Heart right ventricle (tissue), 16 donors: ENCODE measurements around the gene TSPAN9. TPM values are rescaled to one million over a fixed set of nuclear protein-coding genes. Genes with fewer than 3 reads are reported as not detected.

Source experiments
- ATAC-seq, 8 donors: fragments of 200-7000 bp; cut with Tn5 transposase; one replicate each; pipeline ENCODE4 v1.9.1; 2020; ENCODE audit warnings: mild to moderate bottlenecking in 8 of 8, moderate library complexity in 8 of 8, moderate number of reproducible peaks in 1 of 8
- DNase-seq, 2 donors: peaks; one replicate each; pipeline ENCODE4 v3.0.0-alpha.2; 2020
- H3K27ac ChIP-seq, 10 donors: fragments of 200-600 bp; sonication (generic) in 2 of 10; one replicate each; pipeline versions ENCODE4 v1.5.0 to v1.8.0; 2020 to 2022; ENCODE audit warnings: mild to moderate bottlenecking in 3 of 10
- H3K27me3 ChIP-seq, 7 donors: fragments of 200-600 bp; one replicate each; pipeline ENCODE4 v1.8.0; 2021 to 2022; ENCODE audit warnings: mild to moderate bottlenecking in 2 of 7
- H3K36me3 ChIP-seq, 9 donors: fragments of 200-600 bp; sonication (generic) in 1 of 9; one replicate each; pipeline versions ENCODE4 v1.5.0 to v1.8.0; 2020 to 2022; ENCODE audit warnings: mild to moderate bottlenecking in 2 of 9
- H3K4me1 ChIP-seq, 9 donors: fragments of 200-600 bp; sonication (generic) in 1 of 9; one replicate each; pipeline versions ENCODE4 v1.5.0 to v1.8.0; 2020 to 2022; ENCODE audit warnings: mild to moderate bottlenecking in 4 of 9
- H3K4me3 ChIP-seq, 10 donors: fragments of 200-600 bp; sonication (generic) in 2 of 10; one replicate each; pipeline versions ENCODE4 v1.5.0 to v1.8.0; 2020 to 2022; ENCODE audit warnings: mild to moderate bottlenecking in 7 of 10, moderate library complexity in 2 of 10
- H3K9me3 ChIP-seq, 11 donors: fragments of 200-600 bp in 10 of 11; sonication (generic) in 2 of 11; one replicate each; pipeline versions ENCODE4 v1.5.0 to v1.8.0; 2013 to 2022; ENCODE audit warnings: mild to moderate bottlenecking in 2 of 11, control low read depth in 1 of 11, moderate library complexity in 1 of 11
- CTCF ChIP-seq, 9 donors: fragments of 200-600 bp; sonication (generic) in 2 of 9; IDR thresholded peaks; one replicate each; pipeline versions ENCODE4 v1.5.0 to v1.8.0; 2021 to 2022; ENCODE audit warnings: antibody characterized with exemption in 9 of 9, mild to moderate bottlenecking in 5 of 9, moderate library complexity in 1 of 9
- WGBS, 2 donors: extraction: QIAGEN DNeasy Blood & Tissue Kit; methylation state at CpG; one replicate each; pipeline ENCODE4 v1.1.7; 2013; ENCODE audit warnings: inconsistent platforms in 1 of 2; 5-methylcytosine and 5-hydroxymethylcytosine counted together
- intact Hi-C, 10 donors: fragments of 100-400 bp; cut with DNase I; formaldehyde crosslinking; loops; one replicate each; pipeline versions ENCODE4 v1.11.1 to v1.14.2; 2022
- polyA plus RNA-seq, 2 donors: library from polyadenylated mRNA; stranded (reverse); fragments of 200-250 nt; gene quantifications; one replicate each; pipeline ENCODE4 v1.2.3, GENCODE V29; 2013
- total RNA-seq, 10 donors: library from RNA; stranded (reverse); fragmentation: NEBNext Ultra II Directional in 3 of 10; extraction: Animal tissue kit (Norgen Biotek cat#: 25700) in 3 of 10; gene quantifications; one replicate each; pipeline versions ENCODE4 v1.2.1 to v1.2.4, GENCODE V29; 2021 to 2023
- donor health status: Arrhythmogenic right ventricular cardiomyopathy.
- donor health status: ischemic (EF 13 %, LVEDD 7.1; RV severe dilation, severe dysfunction).
- donor health status: healthy with polysubstance abuse.
- donor health status: DM: no; HTN: yes; CAD: no.
- donor health status: DM: no; HTN: no; CAD: no.
- donor health status: ischemic (EF 25% LVEDD 6.9; RV normal size, moderate dysfunction).
- donor health status: ischemic (EF 25% LVEDD 5.7; RV mildly dilated, moderate dysfunction).
- donor health status: healthy.
- donor health status: DM: yes; HTN: yes; CAD: no.
- donor health status: Ischemic cardiomyopathy.
- donor health status: ischemic (EF 35%, LVEDD 5.7; RV mildly dilated, moderate dysfunction).
- donor health status: nonischemic (EF 11% LVEDD 7.7; RV severe dilation, severe dysfunction).
- donor health status: DM: yes; HTN: yes; CAD: no.
- donor health status: PGD.
- donor health status: ischemic (EF 29% LVEDD 5.4; RV normal size, mild dysfunction).
- donor health status: nonischemic (EF 23%, LVEDD 6.1; RV moderate dilation, normal function).

TSPAN9 gene
- total and polyA plus RNA-seq, 12 donors = 63.0 to 401 (median 251) TPM

- peak overlapping the region; percentile 56 to 86 (median 77) for H3K27ac ChIP-seq
- peaks cover 0 to 5% (median 0%) of the 10 kb centered on the region in 11 donors for H3K9me3 ChIP-seq
- 46 to 49% methylated on average over 24 of the region's 24 CpGs for WGBS, 2 donors
- H3K36me3 ChIP-seq = no peaks in the 10 kb centered on the region
- H3K4me1 ChIP-seq = peaks cover 24 to 63% (median 59%) of the 10 kb centered on the region in 9 donors
- ATAC-seq (peak; percentile 49 to 84 (median 70)), DNase-seq (peak in 1 of 2 donors; percentile 55)
- H3K27me3 ChIP-seq = peaks cover 0 to 20% (median 0%) of the 10 kb centered on the region in 7 donors
- intact Hi-C loops = loop anchor here in 8 of 10 donors (5.0 to 10.0 kb wide), 3 partner anchors 53 to 58 kb away; partner anchors contain the start of gene TSPAN9 (in 5 of the 8)
- H3K4me3 ChIP-seq = no peak overlapping the region
- no peak for TF ChIP-seq CTCF (IDR thresholded peaks at IDR 0.05)
Measured at GRCh38 chr12:3130057-3130830, 53.1 kb downstream of the TSPAN9 start.

GRCh38 chr12:3131129-3131528, 54.0 kb downstream of the TSPAN9 start:
- no peak for TF ChIP-seq CTCF (IDR thresholded peaks at IDR 0.05)
- intact Hi-C loops = loop anchor here in 8 of 10 donors (5.0 to 10.0 kb wide), 3 partner anchors 54 to 59 kb away; partner anchors contain the start of gene TSPAN9 (in 5 of the 8)
- peaks cover 0 to 15% (median 0%) of the 10 kb centered on the region in 7 donors for H3K27me3 ChIP-seq
- no peaks in the 10 kb centered on the region for H3K9me3 ChIP-seq
- 63 to 65% methylated on average over 13 of the region's 13 CpGs for WGBS, 2 donors
- H3K4me3 ChIP-seq = no peak overlapping the region
- DNase-seq = no peak
- no peaks in the 10 kb centered on the region for H3K36me3 ChIP-seq
- H3K4me1 ChIP-seq = peaks cover 24 to 72% (median 62%) of the 10 kb centered on the region in 9 donors
- peak overlapping the region in 8 of 10 donors; percentile 56 to 86 (median 78) for H3K27ac ChIP-seq
- ATAC-seq = no peak

- TF ChIP-seq CTCF (IDR thresholded peaks at IDR 0.05) = peak in 1 of 9 donors; percentile 14
- Histone ChIP-seq H3K4me3 (no peak overlapping the region), H3K9me3 (no peaks in the 10 kb centered on the region), H3K27me3 (peaks cover 0 to 12% (median 0%) of the 10 kb centered on the region in 7 donors), H3K4me1 (peaks cover 37 to 89% (median 79%) of the 10 kb centered on the region in 9 donors), H3K36me3 (no peaks in the 10 kb centered on the region), H3K27ac (peak overlapping the region; percentile 46 to 80 (median 74))
- intact Hi-C loops = loop anchor here in 8 of 10 donors (5.0 to 10.0 kb wide), 3 partner anchors 56 to 61 kb away; partner anchors contain the start of gene TSPAN9 (in 5 of the 8)
- peak; percentile 20 to 76 (median 63) for ATAC-seq
- DNase-seq = peak; percentile 66 to 77
- 42% methylated on average over 21 of the region's 21 CpGs for WGBS, 2 donors
Measured at GRCh38 chr12:3132636-3133404, 55.6 kb downstream of the TSPAN9 start.

GRCh38 chr12:3133405-3133783, 56.2 kb downstream of the TSPAN9 start:
- no peak for TF ChIP-seq CTCF (IDR thresholded peaks at IDR 0.05)
- no peak overlapping the region for H3K4me3 ChIP-seq
- H3K9me3 ChIP-seq = no peaks in the 10 kb centered on the region
- intact Hi-C loops = loop anchor here in 8 of 10 donors (5.0 to 10.0 kb wide), 3 partner anchors 56 to 61 kb away; partner anchors contain the start of gene TSPAN9 (in 5 of the 8)
- DNase-seq (no peak), ATAC-seq (peak in 1 of 8 donors; percentile 29)
- H3K27me3 ChIP-seq = peaks cover 0 to 12% (median 0%) of the 10 kb centered on the region in 7 donors
- peaks cover 38 to 95% (median 84%) of the 10 kb centered on the region in 9 donors for H3K4me1 ChIP-seq
- H3K36me3 ChIP-seq = no peaks in the 10 kb centered on the region
- peak overlapping the region in 9 of 10 donors; percentile 40 to 80 (median 73) for H3K27ac ChIP-seq
